Left renal pelvis (tissue), 4 donors: ENCODE data around the gene NHERF1. TPM values are rescaled to one million over a fixed set of nuclear protein-coding genes. Genes with fewer than 3 reads are reported as not detected.

Source experiments
- DNase-seq, 4 donors: peaks; one replicate each; pipeline ENCODE4 v3.0.0-alpha.2; 2013; ENCODE audit warnings: low read depth in 4 of 4, low spot score in 3 of 4
- polyA plus RNA-seq, 4 donors: library from polyadenylated mRNA; unstranded; fragments of 120-200 nt; gene quantifications; one replicate each; pipeline ENCODE4 v1.2.1, GENCODE V29; 2013; ENCODE audit not compliant: insufficient read length in 4 of 4

The NHERF1 gene
- polyA plus RNA-seq, 4 donors: 22.4 to 179 (median 151) TPM

DNA sequence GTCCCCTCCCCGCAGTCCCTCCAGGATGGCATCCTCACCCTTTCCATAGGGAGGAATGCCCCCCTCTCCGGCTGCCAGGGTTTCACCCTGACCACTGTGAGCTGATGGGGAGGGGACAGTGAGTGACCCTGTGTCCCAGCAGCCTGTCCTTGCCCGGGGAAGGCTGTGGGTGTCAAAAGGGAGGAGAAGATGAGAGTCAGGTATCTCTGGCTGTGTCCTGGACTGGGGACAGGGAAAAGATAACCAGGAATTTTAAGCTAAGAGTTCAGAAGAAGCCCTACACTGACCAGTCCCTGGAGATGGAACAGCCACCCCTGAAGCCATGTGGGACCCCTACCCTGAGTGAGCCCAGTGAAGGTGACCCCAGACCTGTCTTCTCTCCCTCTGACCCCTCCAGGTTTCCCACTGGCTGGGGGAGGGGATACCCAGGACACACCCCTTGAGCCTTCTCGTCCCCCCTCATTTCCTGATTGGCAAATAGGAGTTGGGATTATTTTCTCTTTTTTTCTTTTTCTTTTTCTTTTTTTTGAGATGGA, 16.4 kb downstream of the NHERF1 start:
- no peak for DNase-seq

DNA sequence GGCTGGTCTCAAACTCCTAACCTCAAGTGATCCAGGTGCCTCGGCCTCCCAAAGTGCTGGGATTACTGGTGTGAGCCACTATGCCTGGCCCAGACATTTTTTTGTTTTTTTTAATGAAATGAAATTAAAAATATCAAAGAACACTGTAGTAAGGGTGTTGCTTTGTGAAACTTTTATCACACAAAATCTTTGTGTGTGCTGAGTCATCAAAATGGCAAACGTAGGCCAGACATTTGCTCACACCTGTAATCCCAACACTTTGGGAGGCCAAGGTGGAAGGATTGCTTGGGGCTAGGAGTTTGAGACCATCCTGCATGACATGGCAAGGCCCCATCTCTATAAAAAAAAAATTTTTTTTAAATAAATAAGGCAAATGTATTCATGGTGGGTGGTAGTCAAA, 18.0 kb downstream of the NHERF1 start:
- no peak for DNase-seq

DNA sequence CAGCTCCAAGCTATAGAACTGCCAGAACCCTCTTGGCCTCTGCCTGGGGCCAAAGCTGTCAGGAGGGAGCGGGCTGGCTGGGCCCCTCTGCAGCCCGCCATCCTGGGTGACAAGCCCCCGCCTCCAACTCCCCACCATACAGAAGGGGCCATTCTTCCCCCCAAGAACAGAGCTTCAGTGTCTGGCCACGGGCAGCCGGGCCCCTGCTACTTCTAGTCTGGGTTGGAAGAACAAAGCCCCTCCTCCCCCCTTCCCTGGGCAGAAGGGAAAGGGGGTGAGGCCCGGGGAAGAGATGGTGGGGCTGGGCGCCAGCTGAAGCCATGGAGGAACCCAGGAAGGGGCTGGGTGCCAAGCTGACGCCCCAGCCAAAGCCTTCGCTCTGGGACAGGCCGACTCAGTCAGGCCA, 18.7 kb downstream of the NHERF1 start:
- DNase-seq: no peak

DNA sequence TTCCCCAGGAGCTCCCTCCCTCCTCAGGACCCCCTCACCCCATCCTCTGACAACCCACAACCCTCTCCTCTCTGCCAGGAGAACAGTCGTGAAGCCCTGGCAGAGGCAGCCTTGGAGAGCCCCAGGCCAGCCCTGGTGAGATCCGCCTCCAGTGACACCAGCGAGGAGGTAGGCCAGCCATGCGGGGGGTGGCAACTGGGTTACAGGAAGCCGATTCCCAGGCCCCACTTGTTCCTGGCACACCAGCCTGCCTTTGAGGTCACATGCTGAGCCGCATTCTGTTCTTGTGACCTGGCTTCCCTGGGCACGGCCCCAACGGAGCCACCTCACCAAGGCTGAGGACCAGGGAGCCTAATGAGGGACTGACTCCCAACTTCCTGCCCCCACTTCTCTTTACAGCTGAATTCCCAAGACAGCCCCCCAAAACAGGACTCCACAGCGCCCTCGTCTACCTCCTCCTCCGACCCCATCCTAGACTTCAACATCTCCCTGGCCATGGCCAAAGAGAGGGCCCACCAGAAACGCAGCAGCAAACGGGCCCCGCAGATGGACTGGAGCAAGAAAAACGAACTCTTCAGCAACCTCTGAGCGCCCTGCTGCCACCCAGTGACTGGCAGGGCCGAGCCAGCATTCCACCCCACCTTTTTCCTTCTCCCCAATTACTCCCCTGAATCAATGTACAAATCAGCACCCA, 19.8 kb downstream of the NHERF1 start:
- DNase-seq: no peak

DNA sequence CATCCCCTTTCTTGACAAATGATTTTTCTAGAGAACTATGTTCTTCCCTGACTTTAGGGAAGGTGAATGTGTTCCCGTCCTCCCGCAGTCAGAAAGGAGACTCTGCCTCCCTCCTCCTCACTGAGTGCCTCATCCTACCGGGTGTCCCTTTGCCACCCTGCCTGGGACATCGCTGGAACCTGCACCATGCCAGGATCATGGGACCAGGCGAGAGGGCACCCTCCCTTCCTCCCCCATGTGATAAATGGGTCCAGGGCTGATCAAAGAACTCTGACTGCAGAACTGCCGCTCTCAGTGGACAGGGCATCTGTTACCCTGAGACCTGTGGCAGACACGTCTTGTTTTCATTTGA, 20.3 kb downstream of the NHERF1 start:
- no peak for DNase-seq

DNA sequence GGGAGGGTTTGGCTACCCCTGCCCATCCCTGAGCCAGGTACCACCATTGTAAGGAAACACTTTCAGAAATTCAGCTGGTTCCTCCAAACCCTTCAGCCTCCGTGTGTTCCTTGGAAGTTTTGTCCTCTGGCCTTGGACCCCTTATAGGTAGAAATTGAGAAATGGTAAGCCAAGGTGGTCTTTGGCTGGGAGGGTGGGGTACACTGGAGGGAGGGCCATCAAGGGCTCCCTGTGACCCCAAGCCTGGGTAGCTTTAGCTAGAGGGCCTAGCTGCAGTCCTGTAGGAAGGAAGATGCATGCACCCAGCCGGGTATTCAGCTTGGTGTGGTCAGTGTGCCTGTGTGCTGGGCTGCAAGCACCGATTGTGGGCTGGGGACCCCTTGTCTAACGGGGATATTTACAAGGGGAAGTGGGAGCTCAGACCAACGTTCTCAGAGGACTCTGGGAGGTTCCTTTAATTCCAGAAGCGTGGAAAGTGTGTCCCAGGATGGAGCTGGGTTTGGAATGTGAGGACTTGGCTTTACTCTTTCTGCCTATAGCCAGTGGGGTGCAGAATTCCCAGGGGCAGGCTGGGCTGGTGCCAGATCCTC, 20.9 kb downstream of the NHERF1 start:
- DNase-seq: no peak

- no peak for DNase-seq
These were observed 21.5 kb downstream of the NHERF1 start for GRCh38 chr17:74769856-74770497.

DNA sequence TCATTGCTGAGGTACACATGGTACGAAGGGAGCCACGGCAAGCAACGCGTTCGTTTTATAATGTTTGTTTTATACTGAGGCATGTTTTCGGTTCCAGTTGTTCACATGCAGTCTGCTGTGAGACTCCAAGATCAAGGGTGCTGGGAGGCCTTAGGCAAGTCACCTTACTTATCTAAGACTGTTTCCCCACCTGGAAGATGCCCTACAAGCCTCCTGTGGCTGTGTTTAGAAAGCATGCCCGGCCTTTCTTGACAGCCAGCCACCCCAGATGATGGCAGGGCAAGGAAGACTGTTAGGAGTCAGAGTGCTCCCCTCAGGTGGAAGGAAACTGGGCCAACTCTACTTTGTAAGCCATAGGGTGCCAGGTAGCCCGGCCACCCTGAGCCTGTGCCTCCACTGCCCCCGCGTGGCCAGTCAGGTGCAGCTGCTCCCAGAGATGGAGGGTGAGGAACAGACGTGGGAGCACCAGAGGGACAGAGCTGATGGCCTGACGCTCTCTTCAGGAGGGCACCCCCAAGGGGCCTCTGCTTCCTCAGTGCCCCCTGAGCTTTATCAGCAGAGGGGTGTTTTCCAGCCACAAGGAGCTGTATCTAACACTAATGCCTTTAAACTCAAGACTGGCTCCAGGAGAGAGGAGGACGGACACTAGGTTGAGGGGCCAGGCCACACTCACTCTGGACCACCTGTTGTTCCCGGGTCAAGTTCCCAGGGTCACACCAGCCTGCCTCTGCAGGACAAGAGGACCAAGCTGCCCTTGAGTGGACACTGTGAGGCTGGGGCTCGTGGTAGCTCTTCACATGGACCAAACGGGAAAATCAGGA, 22.3 kb downstream of the NHERF1 start:
- DNase-seq: no peak

DNA sequence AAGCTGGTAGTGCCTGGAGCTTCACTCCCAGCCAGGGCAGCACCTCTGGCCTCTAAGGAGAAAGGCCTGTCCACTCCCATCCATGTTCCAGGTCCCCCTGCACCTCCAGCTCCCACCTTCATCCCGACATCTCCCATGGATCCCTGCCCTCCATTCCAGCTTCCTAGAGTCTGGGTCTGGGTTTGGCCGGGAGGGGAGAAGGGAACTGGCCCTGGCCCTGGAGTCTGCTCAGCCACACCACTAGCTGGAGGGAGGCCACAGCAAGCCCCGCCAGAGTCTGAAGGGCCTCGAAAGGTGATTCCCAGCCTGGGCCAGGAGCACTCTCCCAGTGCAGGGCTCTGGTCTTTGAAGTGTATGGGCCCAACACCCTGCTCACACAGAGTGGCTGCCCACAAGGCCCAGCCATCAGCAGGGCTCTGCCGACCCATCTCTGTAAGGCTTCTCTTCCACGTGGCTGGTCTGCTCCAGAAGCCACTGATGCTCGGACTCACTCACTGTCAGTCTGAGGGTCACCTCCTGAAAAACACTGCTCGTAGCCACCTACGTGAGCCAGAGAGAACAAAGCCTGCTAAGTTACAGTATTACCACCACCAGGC, 23.0 kb downstream of the NHERF1 start:
- DNase-seq: no peak

DNA sequence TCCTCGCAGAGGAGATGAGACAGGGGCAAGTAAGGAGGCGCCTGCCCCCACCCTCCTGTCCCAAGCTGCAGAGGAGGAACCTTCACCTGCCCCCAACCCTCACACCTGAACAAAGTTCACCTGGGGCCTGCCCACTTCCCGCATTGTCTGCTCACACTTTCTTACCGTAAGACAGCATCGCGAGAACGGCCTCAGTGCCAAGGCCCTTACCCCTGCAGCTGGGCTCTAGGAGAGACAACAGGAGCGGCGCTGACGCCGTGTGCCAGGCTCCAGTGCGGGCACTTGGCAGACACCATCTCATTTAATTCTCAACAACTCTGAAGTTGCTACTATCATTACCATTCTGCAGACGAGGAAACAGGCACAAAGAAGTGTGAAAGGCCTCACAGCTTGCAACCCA, 23.6 kb downstream of the NHERF1 start:
- no peak for DNase-seq

DNA sequence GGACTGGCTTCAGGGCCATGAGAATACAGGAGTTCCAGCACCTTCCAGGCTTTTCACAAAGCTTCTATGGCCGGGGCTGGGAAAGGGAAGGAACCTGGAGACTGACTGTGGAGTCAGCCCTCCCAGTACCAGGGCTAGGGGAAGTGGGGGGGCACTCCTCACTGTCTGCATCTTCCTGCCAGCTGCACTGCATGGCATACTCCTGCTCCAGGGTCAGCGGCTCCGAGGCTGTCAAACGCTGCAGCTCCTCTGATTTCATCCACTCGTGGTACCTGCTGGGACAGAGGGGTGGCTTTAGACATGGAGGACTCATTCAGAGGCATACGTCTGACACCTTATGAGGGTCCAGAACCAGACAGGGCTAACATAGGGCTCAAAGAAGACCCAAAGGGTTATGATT, 25.0 kb downstream of the NHERF1 start:
- DNase-seq: no peak

DNA sequence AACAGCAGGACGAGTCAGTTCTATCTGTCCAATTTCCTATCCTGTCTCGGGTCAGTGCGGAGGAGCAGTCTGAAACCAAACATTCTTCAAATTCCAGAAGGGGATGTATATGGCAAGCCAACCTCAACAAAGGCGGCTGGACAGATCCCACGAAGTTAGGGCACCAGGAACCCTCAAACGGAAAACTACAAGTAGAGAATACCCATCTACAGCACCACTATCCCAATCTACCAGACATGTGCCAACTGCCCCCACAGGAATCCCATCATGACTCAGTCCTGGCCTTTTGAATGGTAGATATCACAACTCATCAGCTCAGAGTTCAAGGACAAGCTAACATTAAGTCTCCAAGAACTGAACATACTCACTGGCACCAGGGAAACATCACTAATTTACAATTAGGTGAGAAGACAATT, 25.5 kb downstream of the NHERF1 start:
- no peak for DNase-seq

DNA sequence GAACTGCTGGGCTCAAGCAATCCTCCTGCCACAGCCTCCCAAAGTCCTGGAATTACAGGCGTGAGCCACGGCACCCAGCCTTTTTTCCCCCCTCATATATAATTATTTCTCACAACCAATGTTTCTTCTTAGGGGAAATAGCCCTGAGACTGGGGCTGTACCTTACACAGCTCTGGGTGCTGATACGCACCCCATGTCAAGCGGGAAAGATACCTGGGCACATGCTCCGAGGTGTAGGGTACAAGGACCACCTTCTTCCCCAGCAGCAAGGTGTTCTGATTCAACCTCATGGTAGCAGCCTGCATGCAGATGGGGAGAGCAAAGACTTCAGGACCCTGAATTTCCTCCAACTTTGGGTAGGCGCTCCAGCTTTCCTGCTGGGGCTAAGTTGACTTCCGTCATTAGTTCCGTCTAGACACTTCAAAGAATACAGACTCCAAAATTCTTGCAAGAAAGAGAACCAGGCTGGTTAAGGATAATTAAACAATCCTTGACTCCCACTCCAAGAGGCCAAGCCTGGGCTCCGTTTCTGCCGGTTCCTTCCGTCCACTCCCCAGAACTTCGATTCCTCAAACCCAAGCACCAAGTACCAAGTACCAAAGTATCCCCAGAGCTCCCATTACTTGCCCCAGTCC, 27.1 kb downstream of the NHERF1 start:
- DNase-seq: no peak

GRCh38 chr17:74776044-74776962, 27.9 kb downstream of the NHERF1 start, which contains the start of gene NAT9:
NAT9 (minus strand) TSS chr17:74776345; CDS start chr17:74775698, 647 bp downstream.
- peak; percentile 87 to 90 (median 88) for DNase-seq

DNA sequence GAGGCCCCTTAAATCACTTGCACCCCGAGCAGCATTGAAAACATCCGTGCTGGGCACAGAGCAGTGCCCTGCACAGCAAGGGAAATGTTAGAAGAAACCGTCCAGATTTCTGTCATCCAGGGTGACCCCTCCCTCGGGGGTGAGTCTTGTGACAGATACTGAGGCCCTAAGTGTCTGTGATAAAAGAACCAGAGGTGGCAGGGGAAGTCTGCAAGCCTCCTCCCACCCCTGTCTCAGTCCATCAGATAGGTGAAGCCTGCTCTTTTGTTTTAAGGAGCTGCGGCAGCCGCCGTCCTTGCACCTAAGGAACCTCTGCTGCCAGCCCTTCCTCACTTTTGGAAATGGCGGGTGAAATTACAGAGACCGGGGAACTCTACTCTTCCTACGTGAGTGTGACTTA, 28.6 kb downstream of the NHERF1 start:
- DNase-seq: no peak

- no peak for DNase-seq
These were observed 29.6 kb downstream of the NHERF1 start for GRCh38 chr17:74777901-74778515.

- no peak for DNase-seq
These were observed 30.5 kb downstream of the NHERF1 start for GRCh38 chr17:74778960-74779359.

GRCh38 chr17:74779501-74779900, 31.1 kb downstream of the NHERF1 start:
- no peak for DNase-seq

- no peak for DNase-seq
These were observed 31.5 kb downstream of the NHERF1 start for GRCh38 chr17:74779948-74780400.
